OCI-LY7 (cell line): ENCODE measurements around the gene MSRB2.

Experiments
- EZH2phosphoT487 ChIP-seq: fragments of 200-600 bp; sonication (generic); IDR thresholded peaks from 2 replicates; pipeline ENCODE4 v1.6.1; 2018; ENCODE audit warnings: low read depth, borderline replicate concordance, mild to moderate bottlenecking, mixed run types, antibody characterized with exemption, low read length, moderate library complexity, mixed read lengths
- TF ChIP-seq, protein P1 (sequence below): fragments of 200-600 bp; sonication (generic); conservative IDR thresholded peaks from 2 replicates; pipeline ENCODE4 v1.5.1; 2014; ENCODE audit warnings: mild to moderate bottlenecking, antibody characterized with exemption, low read length, moderate library complexity, mixed read lengths

DNA sequence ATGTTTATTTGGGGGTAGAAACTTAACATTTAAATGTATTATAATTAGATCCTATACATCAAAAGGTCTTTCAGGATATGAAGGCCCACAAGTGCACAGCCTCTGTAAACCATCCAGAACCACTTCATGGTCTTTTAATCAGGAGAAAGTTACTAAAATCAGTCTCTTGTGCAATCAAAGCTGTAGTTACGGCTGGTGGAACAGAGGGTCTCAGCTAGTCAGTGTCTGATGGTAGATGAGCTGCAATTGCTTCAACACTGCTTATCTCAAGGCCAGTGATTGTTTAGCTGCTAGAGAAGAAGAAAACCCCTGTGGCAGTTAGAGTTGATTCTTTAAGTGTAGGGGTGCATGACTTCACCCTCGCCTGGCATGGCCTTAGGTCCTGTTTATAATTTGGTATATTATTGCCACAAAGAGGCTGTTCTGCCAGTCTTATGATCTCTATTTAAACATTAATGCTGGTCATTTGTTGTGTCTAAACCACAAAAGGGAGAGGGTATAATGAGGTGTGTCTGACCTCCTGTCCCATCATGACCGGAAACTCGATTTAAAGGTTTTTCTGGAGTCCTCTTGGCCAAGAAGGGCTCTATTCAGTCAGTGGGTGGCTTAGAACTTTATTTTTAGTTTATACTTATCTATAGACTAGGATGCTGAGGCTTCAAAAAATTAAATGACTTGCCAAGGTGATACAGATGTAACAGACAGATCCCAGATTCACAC is 21.3 kb downstream of the MSRB2 start:
- no peak for TF ChIP-seq EZH2phosphoT487
- TF ChIP-seq, protein P1, sequence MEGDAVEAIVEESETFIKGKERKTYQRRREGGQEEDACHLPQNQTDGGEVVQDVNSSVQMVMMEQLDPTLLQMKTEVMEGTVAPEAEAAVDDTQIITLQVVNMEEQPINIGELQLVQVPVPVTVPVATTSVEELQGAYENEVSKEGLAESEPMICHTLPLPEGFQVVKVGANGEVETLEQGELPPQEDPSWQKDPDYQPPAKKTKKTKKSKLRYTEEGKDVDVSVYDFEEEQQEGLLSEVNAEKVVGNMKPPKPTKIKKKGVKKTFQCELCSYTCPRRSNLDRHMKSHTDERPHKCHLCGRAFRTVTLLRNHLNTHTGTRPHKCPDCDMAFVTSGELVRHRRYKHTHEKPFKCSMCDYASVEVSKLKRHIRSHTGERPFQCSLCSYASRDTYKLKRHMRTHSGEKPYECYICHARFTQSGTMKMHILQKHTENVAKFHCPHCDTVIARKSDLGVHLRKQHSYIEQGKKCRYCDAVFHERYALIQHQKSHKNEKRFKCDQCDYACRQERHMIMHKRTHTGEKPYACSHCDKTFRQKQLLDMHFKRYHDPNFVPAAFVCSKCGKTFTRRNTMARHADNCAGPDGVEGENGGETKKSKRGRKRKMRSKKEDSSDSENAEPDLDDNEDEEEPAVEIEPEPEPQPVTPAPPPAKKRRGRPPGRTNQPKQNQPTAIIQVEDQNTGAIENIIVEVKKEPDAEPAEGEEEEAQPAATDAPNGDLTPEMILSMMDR: no peak
